8988T (cell line): Measurements from ENCODE around the gene C10orf62.
A peak's percentile ranks its signal among the peaks of the same experiment; 100 is the strongest.
"Not testable (repeated sequence)": the region's sequence is repeated elsewhere in the genome, so short reads cannot be mapped to it uniquely, and the experiment has no call there.

Source experiments
- DNase-seq: peaks from one replicate; pipeline ENCODE4 v3.0.0; 2011

Gene C10orf62, protein sequence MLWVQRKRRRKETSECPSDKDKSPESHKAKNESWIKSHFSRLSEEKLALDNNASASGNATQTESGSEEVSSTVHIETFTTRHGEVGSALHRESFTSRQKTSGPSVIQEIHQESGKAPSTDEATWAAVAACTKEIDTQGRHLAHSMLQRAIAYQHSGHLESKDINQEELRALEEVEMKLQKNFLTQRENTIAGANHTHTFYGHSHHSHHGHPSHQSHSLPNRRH

DNA sequence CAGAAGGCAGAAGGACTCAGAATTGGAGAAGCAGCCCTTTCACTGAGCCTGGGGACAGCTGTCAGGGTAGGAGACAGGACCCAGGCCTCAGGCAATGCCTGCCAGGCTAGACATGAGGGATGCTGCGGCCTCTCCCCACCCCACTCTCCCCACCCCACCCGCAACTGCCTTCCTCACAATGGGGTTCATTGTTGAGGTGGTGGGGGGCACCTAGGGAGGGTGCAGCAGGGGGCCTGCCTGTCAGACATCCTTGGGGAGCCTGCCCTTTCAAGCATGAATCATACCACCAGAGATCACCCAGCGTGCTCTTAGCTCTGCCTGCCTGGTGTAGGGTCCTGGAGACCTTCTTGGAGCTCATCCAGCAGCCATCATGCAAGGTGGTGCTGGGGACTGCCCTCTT, at the start of gene C10orf62:
C10orf62 (plus strand) TSS at position 243 of the 400 bp plus-strand sequence. CDS start 177 bp downstream, outside the sequence.
- no peak for DNase-seq

DNA sequence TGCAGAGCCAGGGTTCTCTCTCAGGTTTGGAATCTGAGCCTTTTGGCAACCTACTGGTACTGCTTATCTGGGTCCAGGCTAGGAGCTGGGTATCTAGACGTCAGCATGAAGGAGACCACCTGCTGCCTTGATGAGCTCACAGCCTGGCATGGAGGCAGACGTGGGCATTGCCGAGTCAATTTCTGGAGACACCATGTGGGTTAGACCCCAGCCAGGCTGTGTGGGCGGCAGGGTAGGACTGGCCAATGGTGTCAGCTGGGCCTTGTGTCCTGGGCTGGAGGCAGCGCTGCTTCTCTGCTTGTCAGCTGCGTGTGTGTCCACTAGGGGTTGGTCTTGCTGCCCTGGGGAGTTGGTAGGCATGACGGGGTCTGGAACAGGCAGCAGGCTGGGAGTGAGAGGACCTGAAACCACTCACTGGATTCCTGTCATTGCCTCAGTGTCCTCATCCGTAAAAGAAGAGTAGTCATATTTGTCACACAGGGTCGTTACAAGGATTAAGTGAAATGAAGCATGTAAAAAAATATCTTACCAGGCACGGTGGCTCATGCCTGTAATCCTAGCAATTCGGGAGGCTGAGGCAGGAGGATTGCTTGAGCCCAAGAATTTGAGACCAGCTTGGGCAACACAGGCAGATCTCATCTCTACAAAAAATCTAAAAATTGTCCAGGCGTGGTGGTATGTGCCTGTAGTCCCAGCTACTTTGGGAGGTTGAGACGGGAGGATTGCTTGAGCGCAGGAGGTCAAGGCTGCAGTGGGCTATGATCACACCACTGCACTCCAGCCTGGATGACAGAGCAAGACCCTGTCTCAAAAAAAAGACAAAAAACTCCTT, 48.6 kb upstream of the C10orf62 start:
- DNase-seq: no peak

- no peak for DNase-seq
These were observed 47.1 kb upstream of the C10orf62 start for GRCh38 chr10:97542169-97543024.

DNA sequence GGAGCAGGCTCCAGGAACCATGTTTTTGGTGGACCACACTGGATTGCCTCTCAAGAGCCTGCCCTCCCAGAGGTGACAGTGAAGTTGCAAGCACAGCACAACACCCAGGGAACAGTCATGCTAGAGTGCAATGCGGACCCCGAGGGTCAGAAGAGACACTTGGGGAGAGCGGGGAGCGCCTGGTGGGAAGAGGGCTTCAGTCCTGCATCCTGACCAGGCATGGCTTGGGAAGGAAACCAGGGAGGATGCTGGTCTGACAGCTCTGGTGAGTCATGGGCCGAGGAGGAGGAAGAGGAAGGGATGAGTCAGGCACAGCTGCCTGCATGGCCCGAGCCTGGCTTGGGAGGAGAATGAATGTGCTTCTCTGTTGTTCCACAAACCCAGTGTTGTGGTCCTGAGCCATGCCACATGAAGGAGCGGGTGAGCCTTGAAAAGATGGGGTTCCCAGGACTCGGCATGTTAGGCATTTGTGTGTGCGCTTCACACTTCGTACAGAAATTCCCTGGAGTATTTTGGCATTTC, 46.4 kb upstream of the C10orf62 start:
- DNase-seq: peak; percentile 79

DNA sequence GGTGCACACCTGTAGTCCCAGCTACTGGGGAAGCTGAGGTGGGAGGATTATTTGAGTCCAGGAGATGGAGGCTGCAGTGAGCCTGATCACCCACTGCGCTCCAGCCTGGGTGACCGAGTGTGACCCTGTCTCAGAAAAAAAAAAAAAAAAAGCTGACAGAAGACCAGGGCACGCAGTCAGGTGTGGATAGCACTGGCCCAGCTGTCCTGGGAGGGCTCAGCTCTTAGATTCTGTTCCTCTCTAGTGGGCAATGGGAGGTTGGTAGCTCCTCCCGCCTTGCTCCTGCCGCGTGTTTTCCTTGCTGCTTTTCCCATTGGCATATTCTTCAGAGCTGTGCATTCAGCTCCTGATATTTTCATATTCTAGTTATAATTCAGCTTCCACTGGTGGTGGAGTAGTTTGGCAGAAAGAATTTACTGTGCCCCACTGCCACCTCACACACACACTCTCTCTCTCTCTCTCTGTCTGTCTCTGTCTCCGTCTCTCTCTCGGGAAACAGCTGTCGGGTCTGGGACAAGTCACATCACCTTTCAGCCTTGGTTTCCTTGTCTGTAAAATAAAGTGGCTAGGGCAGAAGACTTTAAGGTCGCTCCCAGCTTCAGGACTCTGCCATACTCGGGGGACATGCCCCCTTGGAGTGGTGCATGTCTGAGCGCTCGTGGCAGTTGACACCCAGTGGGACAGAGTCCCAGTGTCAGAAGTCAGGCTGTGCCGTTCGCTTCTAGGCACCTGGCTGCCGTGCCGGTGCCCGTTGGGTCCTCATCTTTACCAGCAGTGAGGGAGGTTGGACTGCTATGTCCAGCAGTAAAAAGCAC, 42.9 kb upstream of the C10orf62 start:
- no peak for DNase-seq

DNA sequence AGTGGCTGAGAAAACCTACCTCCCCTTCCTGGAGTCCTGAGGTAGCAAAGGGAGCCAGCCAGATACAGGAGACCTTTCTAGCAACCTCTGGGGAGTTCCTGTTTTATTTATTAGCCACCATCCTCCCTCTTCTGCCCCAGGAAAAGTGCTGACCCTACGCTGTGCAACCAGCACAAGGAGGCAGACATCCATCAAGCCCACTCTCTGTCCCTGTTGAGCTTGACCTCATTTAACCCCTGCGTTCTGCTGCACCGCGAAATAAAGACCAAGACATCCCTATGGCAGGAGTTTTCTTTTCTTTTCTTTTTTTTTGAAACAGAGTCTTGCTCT, 42.3 kb upstream of the C10orf62 start:
- DNase-seq: no peak

DNA sequence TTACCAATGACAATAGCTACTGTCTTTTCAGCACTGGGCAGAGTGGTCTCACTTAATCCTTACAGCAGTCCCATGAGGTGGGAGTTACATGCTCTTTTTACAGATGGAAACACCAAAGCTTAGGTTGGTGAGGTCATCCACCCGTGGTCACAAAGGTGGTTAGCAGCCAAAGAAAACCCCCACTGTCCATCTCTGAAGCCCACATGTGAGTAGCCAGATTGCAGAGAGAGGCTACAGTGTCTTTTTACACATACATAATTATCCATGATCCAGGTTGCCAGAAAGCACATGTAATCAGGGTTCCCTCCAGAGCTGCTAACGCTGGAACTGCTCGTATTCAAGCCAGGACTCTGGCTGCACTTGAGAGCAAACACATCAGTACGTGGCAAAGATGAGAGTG, 41.6 kb upstream of the C10orf62 start:
- no peak for DNase-seq

DNA sequence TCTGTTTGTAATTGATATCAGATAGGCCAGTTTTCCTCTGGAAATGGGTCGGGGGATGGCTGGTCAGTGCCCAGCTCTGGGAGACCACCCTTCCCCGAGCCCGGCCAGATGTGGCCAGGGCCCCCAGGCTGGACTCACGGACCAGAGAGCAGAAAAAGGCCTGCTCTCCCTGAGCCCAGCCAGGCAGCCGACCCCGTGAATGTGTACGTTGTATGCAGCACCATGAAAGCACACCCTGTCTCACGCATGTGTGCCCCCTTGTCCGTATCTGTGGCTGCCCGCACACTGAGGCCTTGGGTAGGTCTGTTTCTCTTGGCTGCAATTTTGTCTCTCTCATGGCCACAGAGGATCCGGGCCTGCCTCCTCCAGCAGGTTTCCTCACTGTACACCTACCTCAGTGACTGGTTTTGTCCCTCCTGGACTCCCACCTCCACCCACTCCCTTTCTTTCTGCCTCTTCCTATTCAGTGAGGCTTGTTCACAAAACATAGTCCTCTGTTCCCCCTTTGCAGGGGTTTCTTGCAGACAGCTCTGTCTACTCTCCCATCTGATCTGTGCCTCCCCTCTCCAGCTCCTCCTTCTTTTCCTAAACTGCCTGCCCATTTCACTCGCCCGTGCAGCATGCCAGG, 40.6 kb upstream of the C10orf62 start:
- DNase-seq: no peak

DNA sequence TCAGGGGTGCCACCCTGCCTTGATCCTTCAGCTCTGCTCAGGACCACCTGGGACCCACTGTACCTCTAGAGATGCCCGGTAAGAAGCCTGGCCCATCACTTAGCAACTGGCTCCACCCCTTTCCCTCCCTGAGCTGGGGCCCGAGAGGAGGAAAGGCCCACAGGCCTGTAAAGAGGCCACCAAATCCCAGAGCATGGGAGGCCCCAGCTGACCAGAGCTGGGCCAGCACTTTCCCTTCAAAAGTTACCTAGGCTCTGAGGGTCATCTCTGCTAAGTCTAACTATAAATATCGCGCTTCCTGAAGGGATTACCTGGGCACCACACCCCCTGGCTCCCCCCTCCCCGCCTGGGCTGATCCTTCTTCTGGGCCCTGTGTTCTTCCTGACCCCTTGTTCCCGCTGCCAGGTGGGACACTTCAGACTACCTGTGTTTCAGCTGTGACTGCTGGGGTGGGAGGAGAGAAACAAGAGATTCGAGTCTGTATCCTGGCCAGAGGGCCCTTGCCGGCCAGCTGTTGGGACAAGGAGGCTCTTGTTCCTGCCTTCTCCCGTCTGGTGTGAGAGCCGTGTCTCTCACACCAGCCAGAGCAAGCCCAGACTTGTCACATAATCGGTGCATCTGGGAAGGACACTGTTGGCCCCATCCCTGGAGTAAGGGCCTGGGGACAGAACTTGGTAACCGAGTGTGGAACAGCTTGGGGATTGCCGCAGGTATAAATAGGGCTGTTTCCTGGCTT, 39.8 kb upstream of the C10orf62 start:
- DNase-seq: no peak

DNA sequence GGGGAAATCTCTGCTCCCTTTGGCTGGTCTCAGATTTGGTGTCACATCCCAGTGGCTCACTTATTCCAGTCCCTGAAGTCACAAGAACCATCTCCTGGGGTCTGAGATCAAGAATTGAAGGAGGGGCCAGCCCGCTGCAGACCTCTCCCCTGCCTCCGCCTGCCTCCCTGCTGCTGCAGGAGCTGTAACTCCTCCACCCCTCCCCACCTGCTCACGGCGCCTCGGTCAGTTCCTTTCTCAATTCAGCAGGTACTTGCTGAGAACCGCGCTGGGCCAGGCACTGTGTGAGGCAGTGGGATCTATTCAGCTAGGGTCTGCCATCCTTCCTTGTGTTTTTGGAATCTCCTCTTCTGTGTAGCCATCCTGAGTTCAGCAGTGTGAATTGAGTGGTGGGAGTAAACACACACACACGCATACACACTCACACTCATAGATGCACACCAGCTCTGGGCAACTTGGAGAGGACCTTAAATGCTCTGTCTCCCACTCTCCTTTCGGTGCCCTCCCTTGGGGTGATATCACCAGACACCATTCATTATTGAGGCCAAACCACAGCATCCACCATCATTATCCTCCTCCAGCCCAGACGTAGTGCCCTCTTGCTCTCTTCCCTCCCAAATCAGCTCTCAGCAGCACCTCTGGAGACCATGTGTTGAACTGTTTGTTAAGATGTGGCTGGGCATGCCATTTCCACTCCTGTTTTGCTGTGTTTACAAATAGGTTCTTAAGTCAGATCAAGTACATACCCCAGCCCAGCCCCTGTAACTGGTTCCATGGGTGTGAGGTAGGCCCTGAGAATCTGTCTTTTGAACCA, 39.0 kb upstream of the C10orf62 start:
- DNase-seq: no peak

GRCh38 chr10:97551271-97551670, 38.2 kb upstream of the C10orf62 start:
- DNase-seq: no peak

DNA sequence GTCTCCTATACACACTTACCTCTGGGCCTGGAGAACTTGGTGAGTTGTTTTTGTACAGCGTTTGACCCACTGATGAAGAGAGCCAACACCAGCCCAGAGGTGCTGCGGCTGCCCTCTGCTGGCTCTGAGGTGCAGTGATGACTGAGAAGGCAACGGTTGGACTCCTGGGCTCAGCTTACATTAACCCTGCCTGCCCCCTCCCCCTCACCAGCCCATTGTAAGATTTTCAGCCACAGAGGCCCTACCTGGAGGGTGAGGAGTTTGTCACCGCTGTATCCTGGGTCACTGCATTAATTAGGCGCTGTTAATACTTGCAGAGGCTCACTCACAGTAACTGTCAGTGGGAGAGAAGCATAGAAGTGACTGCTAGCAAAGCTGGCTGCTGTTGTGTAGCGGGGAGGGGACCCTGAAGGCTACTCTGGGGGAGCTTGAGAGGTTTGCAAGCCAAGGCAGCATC, 35.9 kb upstream of the C10orf62 start:
- no peak for DNase-seq

GRCh38 chr10:97554336-97554735, 35.2 kb upstream of the C10orf62 start:
- DNase-seq: not testable (repeated sequence)

DNA sequence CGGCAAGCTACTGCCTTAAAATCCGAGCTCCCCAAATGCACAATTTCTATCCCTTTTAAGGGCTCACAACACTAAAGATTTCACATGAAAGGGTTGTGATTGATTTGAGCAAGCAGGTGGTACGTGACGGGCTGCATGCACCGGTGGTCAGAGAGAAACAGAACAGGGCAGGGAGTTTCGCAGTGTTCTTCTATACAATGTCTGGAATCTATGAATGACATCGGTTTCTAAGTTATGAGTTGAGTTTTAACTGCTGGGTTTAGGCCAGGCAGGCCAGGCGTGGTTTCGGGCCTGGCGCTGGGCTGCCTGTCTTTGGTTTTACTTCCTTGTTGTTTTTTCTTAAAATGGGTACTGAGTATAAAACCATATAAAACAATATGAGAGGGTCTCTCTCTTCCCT, 34.0 kb upstream of the C10orf62 start:
- DNase-seq: not testable (repeated sequence)

GRCh38 chr10:97560731-97561381, 28.7 kb upstream of the C10orf62 start:
- not testable (repeated sequence) for DNase-seq

DNA sequence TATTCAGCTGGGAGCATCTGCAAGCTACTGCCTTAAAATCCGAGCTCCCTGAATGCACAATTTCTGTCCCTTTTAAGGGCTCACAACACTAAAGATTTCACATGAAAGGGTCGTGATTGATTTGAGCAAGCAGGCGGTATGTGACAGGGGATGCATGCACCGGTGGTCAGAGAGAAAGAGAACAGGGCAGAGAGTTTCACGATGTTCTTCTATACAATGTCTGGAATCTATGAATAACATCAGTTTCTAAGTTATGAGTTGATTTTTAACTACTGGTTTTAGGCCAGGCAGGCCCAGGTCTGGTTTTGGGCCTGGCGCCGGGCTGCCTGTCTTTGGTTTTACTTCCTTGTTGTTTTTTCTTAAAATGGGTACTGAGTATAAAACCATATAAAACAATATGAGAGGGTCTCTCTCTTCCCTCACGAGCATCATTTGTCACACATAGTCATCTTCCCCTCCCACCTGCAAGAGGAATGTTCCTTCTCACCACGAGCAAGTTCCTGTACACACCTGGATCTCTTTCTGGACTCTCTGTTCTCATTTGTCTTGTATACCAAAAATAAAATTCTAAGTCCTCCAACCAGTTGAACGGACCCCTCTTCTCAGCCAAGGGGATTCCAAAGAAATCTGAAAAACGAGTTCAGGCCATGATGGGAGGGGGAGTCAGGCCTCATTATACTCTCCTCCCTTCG, 28.0 kb upstream of the C10orf62 start:
- not testable (repeated sequence) for DNase-seq

DNA sequence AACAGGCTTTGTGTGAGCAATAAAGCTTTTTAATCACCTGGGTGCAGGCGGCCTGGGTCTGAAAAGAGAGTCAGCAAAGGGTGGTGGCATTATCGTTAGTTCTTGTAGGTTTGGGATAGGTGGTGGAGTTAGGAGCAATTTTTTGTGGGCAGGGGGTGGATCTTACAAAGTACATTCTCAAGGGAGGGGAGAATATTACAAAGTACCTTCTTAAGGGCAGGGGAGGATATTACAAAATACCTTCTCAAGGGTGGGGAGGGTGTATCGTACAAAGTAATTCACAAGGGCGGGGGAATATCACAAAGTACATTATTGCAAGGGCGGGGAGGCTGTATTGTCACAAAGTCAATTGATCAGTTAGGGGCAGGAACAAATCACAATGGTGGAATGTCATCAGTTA, 27.2 kb upstream of the C10orf62 start:
- not testable (repeated sequence) for DNase-seq

GRCh38 chr10:97563337-97563736, 26.2 kb upstream of the C10orf62 start:
- DNase-seq: no peak

DNA sequence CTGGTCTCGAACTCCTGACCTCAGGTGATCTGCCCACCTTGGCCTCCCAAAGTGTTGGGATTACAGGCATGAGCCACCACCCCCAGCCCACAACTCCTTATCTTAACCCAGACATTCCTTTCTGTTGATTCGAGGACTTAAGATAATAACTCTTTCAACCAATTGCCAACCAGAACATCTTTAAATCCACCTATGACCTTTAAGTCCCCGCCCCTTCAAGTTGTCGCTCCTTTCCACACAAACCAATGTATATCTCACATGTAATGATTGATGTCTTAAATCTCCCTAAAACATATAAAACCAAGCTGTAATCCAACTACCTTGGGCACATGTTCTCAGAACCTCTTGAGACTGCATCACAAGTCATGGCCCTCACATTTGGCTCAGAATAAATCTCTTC, 24.7 kb upstream of the C10orf62 start:
- no peak for DNase-seq
